ENCODE results near the gene KRT3. TPM values are rescaled to one million over a fixed set of nuclear protein-coding genes. Genes with fewer than 3 reads are reported as not detected.

The KRT3 gene
- total RNA-seq, 2 donors from 2014 or later, result not detected

- no peak overlapping the region for H3K27ac Mint-ChIP-seq
- H3K27me3 Mint-ChIP-seq (ENCODE audit: low read depth), result no peaks in the 10 kb centered on the region
- no peaks in the 10 kb centered on the region for H3K9me3 Mint-ChIP-seq
- no peaks in the 10 kb centered on the region for H3K36me3 Mint-ChIP-seq (ENCODE audit: insufficient read depth in 2 of 2)
- no peak overlapping the region for H3K4me3 Mint-ChIP-seq
- H3K4me1 Mint-ChIP-seq (ENCODE audit: low read depth), result peaks cover 2% of the 10 kb centered on the region
- no peak for ATAC-seq (replicated peaks in 1 of 2)
- no peak for DNase-seq
Observed at GRCh38 chr12:52822771-52823510, 27.0 kb upstream of the KRT3 start.

GRCh38 chr12:52821826-52822660 is 26.1 kb upstream of the KRT3 start:
- Mint-ChIP-seq H3K27ac (no peak overlapping the region), H3K9me3 (no peaks in the 10 kb centered on the region), H3K27me3 (ENCODE audit: low read depth) (no peaks in the 10 kb centered on the region), H3K4me3 (no peak overlapping the region), H3K36me3 (ENCODE audit: insufficient read depth in 2 of 2) (no peaks in the 10 kb centered on the region), H3K4me1 (ENCODE audit: low read depth) (peaks cover 11% of the 10 kb centered on the region)
- ATAC-seq (replicated peaks in 1 of 2), result no peak
- DNase-seq, result no peak

DNA sequence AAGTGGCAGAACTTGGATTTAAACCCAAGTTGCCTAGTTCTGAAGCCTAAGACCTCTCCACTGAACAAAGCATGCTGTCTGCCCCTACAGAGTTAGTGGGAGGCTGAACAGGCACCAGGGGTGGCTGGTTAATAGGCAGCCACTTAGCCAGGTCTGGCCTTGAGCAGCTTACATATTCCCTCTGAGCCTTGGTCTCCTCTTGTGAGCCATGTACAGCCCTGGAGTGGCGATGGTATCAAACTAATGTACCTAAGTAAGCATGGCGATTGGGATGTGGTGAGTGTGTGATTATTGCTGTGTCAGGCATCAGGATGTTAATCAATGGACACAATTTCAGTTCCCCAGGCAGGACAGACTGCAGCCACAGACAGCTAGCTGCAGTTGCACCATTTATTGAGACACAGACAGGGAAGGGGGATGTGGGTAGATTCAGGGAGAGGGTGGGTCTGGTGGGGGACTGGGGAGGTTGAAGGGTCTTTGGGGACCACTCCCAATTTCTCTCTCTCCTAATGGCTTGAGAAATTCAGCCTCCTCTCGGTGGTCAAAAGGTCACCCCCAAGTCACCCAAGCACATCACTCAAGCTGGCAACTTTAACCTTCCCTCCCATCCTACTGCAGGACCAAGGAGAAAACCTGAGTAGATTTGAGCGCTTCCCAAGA is 25.3 kb upstream of the KRT3 start:
- no peaks in the 10 kb centered on the region for H3K36me3 Mint-ChIP-seq (ENCODE audit: insufficient read depth in 2 of 2)
- no peak overlapping the region for H3K4me3 Mint-ChIP-seq
- no peak overlapping the region for H3K27ac Mint-ChIP-seq
- DNase-seq (no peak), ATAC-seq (replicated peaks in 1 of 2) (no peak)
- H3K27me3 Mint-ChIP-seq (ENCODE audit: low read depth), result no peaks in the 10 kb centered on the region
- no peaks in the 10 kb centered on the region for H3K9me3 Mint-ChIP-seq
- peaks cover 11% of the 10 kb centered on the region for H3K4me1 Mint-ChIP-seq (ENCODE audit: low read depth)

- no peaks in the 10 kb centered on the region for H3K27me3 Mint-ChIP-seq (ENCODE audit: low read depth)
- H3K27ac Mint-ChIP-seq, result no peak overlapping the region
- DNase-seq (no peak), ATAC-seq (replicated peaks in 1 of 2) (no peak)
- peaks cover 11% of the 10 kb centered on the region for H3K4me1 Mint-ChIP-seq (ENCODE audit: low read depth)
- no peaks in the 10 kb centered on the region for H3K9me3 Mint-ChIP-seq
- H3K4me3 Mint-ChIP-seq, result no peak overlapping the region
- no peaks in the 10 kb centered on the region for H3K36me3 Mint-ChIP-seq (ENCODE audit: insufficient read depth in 2 of 2)
Observed at GRCh38 chr12:52820521-52820920, 24.6 kb upstream of the KRT3 start.

DNA sequence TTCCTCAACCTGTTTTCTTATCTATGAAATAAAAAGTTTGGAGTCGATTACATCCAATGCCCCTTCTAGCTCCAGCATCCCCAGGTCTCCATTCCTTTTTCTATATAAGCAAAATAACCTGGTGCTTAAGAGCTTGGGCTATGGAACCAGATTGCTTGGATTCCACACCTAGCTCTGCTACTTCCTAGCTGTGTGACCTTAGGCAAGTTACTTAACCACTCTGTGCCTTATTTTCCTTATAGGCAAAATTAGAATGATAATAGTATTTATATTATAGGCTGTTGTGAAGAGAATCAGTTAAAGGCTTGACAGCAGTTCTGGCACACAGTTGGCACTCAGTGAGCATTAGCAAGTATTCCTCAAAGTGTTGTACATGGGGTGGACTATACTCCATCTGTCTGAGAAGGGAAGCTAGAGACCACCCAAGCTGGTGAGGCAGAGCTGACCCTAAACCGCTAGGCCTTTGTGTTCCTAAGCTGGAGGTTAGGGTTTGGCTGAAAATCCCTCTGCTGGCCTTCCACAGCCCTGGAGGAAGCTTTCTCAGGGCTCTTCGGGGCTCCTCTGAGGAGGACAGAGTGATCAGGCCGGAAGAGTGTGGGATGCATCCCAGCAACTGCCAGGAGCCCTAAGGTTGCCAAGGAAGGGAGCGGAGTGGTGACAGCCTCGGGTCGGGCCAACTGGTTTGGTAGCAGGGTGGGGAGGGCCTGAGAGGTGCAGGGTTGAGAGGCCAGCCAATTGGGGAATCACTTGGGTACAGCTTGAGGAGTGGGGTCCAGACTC is 24.0 kb upstream of the KRT3 start:
- Mint-ChIP-seq H3K9me3 (no peaks in the 10 kb centered on the region), H3K27me3 (ENCODE audit: low read depth) (no peaks in the 10 kb centered on the region), H3K27ac (no peak overlapping the region), H3K4me1 (ENCODE audit: low read depth) (peaks cover 11% of the 10 kb centered on the region), H3K4me3 (no peak overlapping the region), H3K36me3 (ENCODE audit: insufficient read depth in 2 of 2) (no peaks in the 10 kb centered on the region)
- DNase-seq, result no peak
- ATAC-seq (replicated peaks in 1 of 2), result no peak

- Mint-ChIP-seq H3K27ac (no peak overlapping the region), H3K36me3 (ENCODE audit: insufficient read depth in 2 of 2) (no peaks in the 10 kb centered on the region), H3K9me3 (no peaks in the 10 kb centered on the region), H3K4me3 (no peak overlapping the region), H3K27me3 (ENCODE audit: low read depth) (no peaks in the 10 kb centered on the region), H3K4me1 (ENCODE audit: low read depth) (peaks cover 11% of the 10 kb centered on the region)
- ATAC-seq (replicated peaks in 1 of 2), result no peak
- DNase-seq, result no peak
Observed at GRCh38 chr12:52818887-52819420, 23.0 kb upstream of the KRT3 start.

DNA sequence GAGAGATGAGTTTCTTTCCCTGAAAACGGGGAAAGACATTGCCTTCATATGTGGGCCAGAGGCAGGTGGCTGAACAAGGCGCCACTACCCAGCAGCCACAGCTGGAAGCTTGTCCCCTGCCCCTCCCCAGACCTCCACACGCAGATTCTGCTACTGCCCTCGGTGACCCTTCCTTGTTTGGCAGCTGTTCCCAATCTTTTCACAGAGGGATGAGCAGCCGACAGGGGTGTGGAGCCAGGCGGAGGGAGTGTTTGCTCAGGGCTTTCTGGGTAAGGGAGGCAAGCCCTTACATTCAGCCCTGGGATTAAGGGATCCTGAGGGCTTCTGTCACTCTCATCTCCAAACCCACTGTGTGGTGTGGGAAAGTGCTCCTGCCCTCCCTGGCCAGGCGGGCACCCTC is 22.5 kb upstream of the KRT3 start:
- H3K4me3 Mint-ChIP-seq, result no peak overlapping the region
- H3K4me1 Mint-ChIP-seq (ENCODE audit: low read depth), result peaks cover 11% of the 10 kb centered on the region
- no peaks in the 10 kb centered on the region for H3K9me3 Mint-ChIP-seq
- H3K27me3 Mint-ChIP-seq (ENCODE audit: low read depth), result no peaks in the 10 kb centered on the region
- no peaks in the 10 kb centered on the region for H3K36me3 Mint-ChIP-seq (ENCODE audit: insufficient read depth in 2 of 2)
- no peak overlapping the region for H3K27ac Mint-ChIP-seq
- no peak for ATAC-seq (replicated peaks in 1 of 2)
- DNase-seq, result no peak

GRCh38 chr12:52817699-52818238 is 21.9 kb upstream of the KRT3 start:
- no peak overlapping the region for H3K27ac Mint-ChIP-seq
- no peak overlapping the region for H3K4me3 Mint-ChIP-seq
- DNase-seq (no peak), ATAC-seq (replicated peaks in 1 of 2) (no peak)
- no peaks in the 10 kb centered on the region for H3K36me3 Mint-ChIP-seq (ENCODE audit: insufficient read depth in 2 of 2)
- H3K27me3 Mint-ChIP-seq (ENCODE audit: low read depth), result no peaks in the 10 kb centered on the region
- H3K4me1 Mint-ChIP-seq (ENCODE audit: low read depth), result peaks cover 11% of the 10 kb centered on the region
- no peaks in the 10 kb centered on the region for H3K9me3 Mint-ChIP-seq

GRCh38 chr12:52817003-52817698 is 21.2 kb upstream of the KRT3 start:
- H3K4me3 Mint-ChIP-seq, result no peak overlapping the region
- no peaks in the 10 kb centered on the region for H3K27me3 Mint-ChIP-seq (ENCODE audit: low read depth)
- ATAC-seq (replicated peaks in 1 of 2) (no peak), DNase-seq (no peak)
- no peaks in the 10 kb centered on the region for H3K9me3 Mint-ChIP-seq
- H3K27ac Mint-ChIP-seq, result no peak overlapping the region
- H3K4me1 Mint-ChIP-seq (ENCODE audit: low read depth), result peaks cover 11% of the 10 kb centered on the region
- H3K36me3 Mint-ChIP-seq (ENCODE audit: insufficient read depth in 2 of 2), result no peaks in the 10 kb centered on the region

DNA sequence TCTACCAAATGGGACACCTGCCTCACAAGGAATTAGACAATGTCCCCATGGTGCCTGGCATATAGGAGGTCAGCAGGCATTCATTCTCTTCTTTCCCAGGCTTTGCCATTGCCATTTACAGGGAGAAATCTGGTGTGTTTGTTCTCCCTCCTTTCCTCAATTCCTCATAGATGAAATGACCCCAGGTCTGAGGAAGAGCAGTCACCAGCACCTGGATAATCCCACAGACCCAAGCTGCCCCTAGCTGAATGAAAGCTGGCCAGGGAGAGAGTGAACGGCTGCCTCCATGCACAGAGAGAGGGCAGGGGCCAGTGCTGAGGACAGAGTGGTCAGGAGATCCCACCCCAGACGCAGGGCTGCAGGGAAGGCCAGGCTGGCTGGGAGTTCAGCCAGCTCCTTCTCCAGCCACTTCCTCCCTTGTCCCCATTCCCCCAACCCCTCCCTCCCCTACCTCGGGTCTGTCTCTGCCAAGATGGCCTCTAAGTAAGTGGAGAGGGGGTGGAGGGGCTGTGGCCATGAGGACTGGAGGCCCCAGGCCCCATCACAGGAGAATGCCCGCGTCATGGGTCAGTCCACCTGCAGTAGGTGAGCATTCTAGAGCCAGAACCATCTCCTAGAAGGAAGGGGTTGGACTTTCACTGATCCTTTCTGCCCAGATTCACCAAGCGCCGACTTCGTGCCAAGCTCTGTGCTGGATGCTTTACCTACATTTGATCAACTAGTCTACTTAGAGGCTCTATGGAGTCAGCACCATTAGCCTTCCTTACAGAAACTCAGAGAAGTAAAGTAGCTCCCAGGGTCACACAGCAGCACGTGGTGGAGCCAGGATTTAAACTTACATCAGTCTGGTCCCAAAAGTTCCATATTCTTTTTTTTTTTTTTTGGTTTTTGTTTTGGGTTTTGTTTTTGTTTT is 20.0 kb upstream of the KRT3 start:
- Mint-ChIP-seq H3K9me3 (no peaks in the 10 kb centered on the region), H3K27ac (no peak overlapping the region), H3K4me3 (no peak overlapping the region), H3K27me3 (ENCODE audit: low read depth) (no peaks in the 10 kb centered on the region), H3K4me1 (ENCODE audit: low read depth) (peaks cover 11% of the 10 kb centered on the region), H3K36me3 (ENCODE audit: insufficient read depth in 2 of 2) (no peaks in the 10 kb centered on the region)
- no peak for ATAC-seq (replicated peaks in 1 of 2)
- DNase-seq, result no peak

GRCh38 chr12:52815161-52815560 is 19.2 kb upstream of the KRT3 start:
- Mint-ChIP-seq H3K27ac (no peak overlapping the region), H3K9me3 (no peaks in the 10 kb centered on the region), H3K36me3 (ENCODE audit: insufficient read depth in 2 of 2) (no peaks in the 10 kb centered on the region), H3K4me1 (ENCODE audit: low read depth) (peaks cover 11% of the 10 kb centered on the region), H3K4me3 (no peak overlapping the region), H3K27me3 (ENCODE audit: low read depth) (no peaks in the 10 kb centered on the region)
- DNase-seq (no peak), ATAC-seq (replicated peaks in 1 of 2) (no peak)
